Memory B cell (primary cell): ENCODE measurements around the gene TRABD2B.

Experiments
- ATAC-seq: fragments of 150-1000 bp; cut with Tn5 transposase; 2 replicates; pipeline ENCODE4 v1.10.0; 2021; ENCODE audit warnings: low read depth, mild to moderate bottlenecking, moderate library complexity
- DNase-seq, 2 donors: peaks; one replicate each; pipeline ENCODE4 v3.0.0; 2022; ENCODE audit warnings: low spot score in 2 of 2
- H3K27ac Mint-ChIP-seq: one replicate; pipeline ENCODE4 v1.8.0; 2022; ENCODE audit warnings: mild to moderate bottlenecking, moderate library complexity, mixed read lengths
- H3K27me3 Mint-ChIP-seq: one replicate; pipeline ENCODE4 v1.8.0; 2022; ENCODE audit warnings: mixed read lengths
- H3K36me3 Mint-ChIP-seq: one replicate; pipeline ENCODE4 v1.8.0; 2022; ENCODE audit warnings: mild to moderate bottlenecking, mixed read lengths
- H3K4me1 Mint-ChIP-seq: one replicate; pipeline ENCODE4 v1.8.0; 2022; ENCODE audit warnings: mixed read lengths
- H3K4me3 Mint-ChIP-seq: one replicate; pipeline ENCODE4 v1.8.0; 2022; ENCODE audit warnings: mild to moderate bottlenecking, moderate library complexity, mixed read lengths
- H3K9me3 Mint-ChIP-seq: one replicate; pipeline ENCODE4 v1.8.0; 2022; ENCODE audit warnings: mixed read lengths

The TRABD2B gene

GRCh38 chr1:47725511-47725991, 271.6 kb downstream of the TRABD2B start:
- H3K36me3 Mint-ChIP-seq, result no peaks in the 10 kb centered on the region
- peaks cover 22% of the 10 kb centered on the region for H3K27me3 Mint-ChIP-seq
- H3K4me3 Mint-ChIP-seq, result no peak overlapping the region
- ATAC-seq, result no peak
- H3K9me3 Mint-ChIP-seq, result no peaks in the 10 kb centered on the region
- peaks cover 7% of the 10 kb centered on the region for H3K4me1 Mint-ChIP-seq
- DNase-seq, result no peak
- H3K27ac Mint-ChIP-seq, result no peak overlapping the region

DNA sequence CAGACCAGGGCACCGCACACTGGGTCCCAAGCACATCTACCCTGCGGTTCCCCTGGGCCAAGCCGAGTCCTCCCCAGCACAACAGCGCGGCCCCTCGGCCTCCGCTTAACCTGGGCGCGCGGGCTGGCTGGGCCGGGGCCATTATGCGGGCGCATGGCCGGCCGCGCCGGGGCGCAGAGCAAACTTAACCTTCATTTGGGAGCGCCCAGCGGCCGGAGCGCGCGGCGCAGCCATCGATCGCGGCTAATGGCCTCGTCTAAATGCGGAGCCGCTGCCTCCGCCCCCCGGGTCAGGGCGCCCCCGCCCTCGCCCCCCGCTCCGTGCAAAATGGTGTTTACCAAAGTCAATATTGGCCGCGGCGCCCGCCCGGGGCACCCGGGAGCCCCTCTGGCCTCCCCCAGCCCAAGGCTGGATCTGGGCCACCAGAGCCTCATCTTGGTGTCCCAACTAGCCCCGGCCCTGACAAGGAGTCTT, 272.1 kb downstream of the TRABD2B start:
- Mint-ChIP-seq H3K36me3 (no peaks in the 10 kb centered on the region), H3K27me3 (peaks cover 23% of the 10 kb centered on the region), H3K9me3 (no peaks in the 10 kb centered on the region), H3K4me3 (no peak overlapping the region), H3K4me1 (peaks cover 7% of the 10 kb centered on the region), H3K27ac (no peak overlapping the region)
- ATAC-seq (no peak), DNase-seq (no peak)

- no peak overlapping the region for H3K27ac Mint-ChIP-seq
- no peaks in the 10 kb centered on the region for H3K36me3 Mint-ChIP-seq
- H3K9me3 Mint-ChIP-seq, result no peaks in the 10 kb centered on the region
- H3K4me3 Mint-ChIP-seq, result no peak overlapping the region
- peaks cover 7% of the 10 kb centered on the region for H3K4me1 Mint-ChIP-seq
- H3K27me3 Mint-ChIP-seq, result peaks cover 25% of the 10 kb centered on the region
- DNase-seq (no peak), ATAC-seq (no peak)
These were observed 272.7 kb downstream of the TRABD2B start for GRCh38 chr1:47724432-47724999.

DNA sequence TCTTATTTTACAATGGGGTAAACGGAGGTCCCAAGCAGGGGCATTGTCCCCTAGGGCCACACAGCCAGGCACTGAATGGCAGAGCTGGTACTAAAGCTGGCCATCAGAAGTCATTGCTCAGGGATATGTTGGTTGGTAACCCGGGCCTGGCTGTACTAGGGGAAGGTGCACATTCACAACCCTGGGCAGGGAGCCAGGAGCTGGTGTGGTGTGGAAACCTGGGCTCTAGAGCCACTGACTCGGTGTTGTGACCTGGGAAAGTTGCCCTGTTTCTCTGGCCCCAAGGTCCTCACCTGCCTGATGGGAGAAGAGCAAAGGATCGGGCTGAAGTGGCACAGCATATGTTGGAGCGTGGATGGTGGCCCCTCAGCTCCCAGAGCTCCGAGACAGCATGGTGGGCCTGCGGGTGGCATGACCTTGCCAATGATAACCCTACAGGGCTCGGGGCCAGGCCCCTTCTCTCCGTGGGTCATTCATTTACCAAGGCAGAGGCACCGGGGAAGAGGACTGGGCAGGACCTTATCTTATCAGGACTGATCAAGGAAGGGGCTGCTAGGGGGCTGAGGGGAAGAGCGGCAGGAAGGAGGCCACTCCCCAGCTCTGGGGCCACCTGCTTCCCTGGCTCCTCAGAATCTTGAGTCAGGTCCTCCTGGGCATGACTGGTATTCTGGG, 274.1 kb downstream of the TRABD2B start:
- no peak overlapping the region for H3K4me3 Mint-ChIP-seq
- no peaks in the 10 kb centered on the region for H3K36me3 Mint-ChIP-seq
- ATAC-seq (no peak), DNase-seq (no peak)
- H3K27ac Mint-ChIP-seq, result no peak overlapping the region
- H3K27me3 Mint-ChIP-seq, result peaks cover 28% of the 10 kb centered on the region
- no peaks in the 10 kb centered on the region for H3K9me3 Mint-ChIP-seq
- peaks cover 7% of the 10 kb centered on the region for H3K4me1 Mint-ChIP-seq

- Mint-ChIP-seq H3K27ac (no peak overlapping the region), H3K27me3 (peaks cover 27% of the 10 kb centered on the region), H3K4me1 (peaks cover 7% of the 10 kb centered on the region), H3K36me3 (no peaks in the 10 kb centered on the region), H3K9me3 (no peaks in the 10 kb centered on the region), H3K4me3 (no peak overlapping the region)
- no peak for DNase-seq
- no peak for ATAC-seq
These were observed 275.1 kb downstream of the TRABD2B start for GRCh38 chr1:47722101-47722500.

GRCh38 chr1:47720111-47720510, 277.1 kb downstream of the TRABD2B start:
- no peaks in the 10 kb centered on the region for H3K9me3 Mint-ChIP-seq
- no peaks in the 10 kb centered on the region for H3K36me3 Mint-ChIP-seq
- no peak overlapping the region for H3K27ac Mint-ChIP-seq
- DNase-seq (no peak), ATAC-seq (no peak)
- no peak overlapping the region for H3K4me3 Mint-ChIP-seq
- H3K27me3 Mint-ChIP-seq, result peaks cover 32% of the 10 kb centered on the region
- H3K4me1 Mint-ChIP-seq, result no peaks in the 10 kb centered on the region

GRCh38 chr1:47717341-47717740, 279.8 kb downstream of the TRABD2B start:
- Mint-ChIP-seq H3K4me1 (no peaks in the 10 kb centered on the region), H3K36me3 (no peaks in the 10 kb centered on the region), H3K4me3 (no peak overlapping the region), H3K27me3 (peaks cover 40% of the 10 kb centered on the region), H3K9me3 (no peaks in the 10 kb centered on the region), H3K27ac (no peak overlapping the region)
- ATAC-seq (no peak), DNase-seq (no peak)

DNA sequence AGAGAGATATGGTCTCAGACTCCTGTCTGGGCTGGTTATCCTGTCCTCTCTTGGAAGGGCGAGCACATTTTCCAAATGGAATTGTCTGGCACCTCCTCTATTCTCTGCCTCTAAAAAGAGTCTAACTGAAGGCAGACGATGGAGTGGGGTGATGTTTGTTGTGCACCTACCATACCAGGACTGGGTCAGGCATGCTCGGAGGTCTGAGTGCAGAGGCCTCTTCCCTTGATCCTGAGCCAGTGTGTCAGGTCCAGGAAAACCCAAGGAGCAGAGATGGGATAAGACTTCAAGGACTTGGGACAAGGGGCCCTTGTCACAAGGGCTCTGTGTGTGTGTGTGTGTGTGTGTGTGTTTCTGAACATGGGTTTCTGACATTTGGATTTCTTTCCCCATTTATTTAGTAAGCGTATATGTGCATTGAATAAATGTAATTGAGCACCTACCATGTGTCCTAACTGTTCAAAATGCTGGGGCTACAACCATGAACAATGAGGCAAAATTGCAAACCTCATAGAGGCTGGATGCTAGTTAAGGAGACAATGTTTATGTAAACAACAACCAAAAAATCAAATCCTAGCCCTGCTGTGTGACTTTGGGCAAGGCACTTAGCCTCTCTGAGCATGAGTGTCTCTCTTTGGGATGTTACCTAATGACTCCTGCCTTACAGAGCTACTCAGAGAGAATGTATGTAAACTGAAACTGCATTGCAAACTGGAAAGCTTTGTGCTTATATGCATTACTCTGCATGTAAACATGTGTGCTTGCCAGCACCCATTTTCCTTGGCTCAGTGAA, 283.0 kb downstream of the TRABD2B start:
- Mint-ChIP-seq H3K4me1 (no peaks in the 10 kb centered on the region), H3K27ac (no peak overlapping the region), H3K4me3 (no peak overlapping the region), H3K9me3 (no peaks in the 10 kb centered on the region), H3K36me3 (no peaks in the 10 kb centered on the region), H3K27me3 (peaks cover 26% of the 10 kb centered on the region)
- ATAC-seq (no peak), DNase-seq (no peak)

DNA sequence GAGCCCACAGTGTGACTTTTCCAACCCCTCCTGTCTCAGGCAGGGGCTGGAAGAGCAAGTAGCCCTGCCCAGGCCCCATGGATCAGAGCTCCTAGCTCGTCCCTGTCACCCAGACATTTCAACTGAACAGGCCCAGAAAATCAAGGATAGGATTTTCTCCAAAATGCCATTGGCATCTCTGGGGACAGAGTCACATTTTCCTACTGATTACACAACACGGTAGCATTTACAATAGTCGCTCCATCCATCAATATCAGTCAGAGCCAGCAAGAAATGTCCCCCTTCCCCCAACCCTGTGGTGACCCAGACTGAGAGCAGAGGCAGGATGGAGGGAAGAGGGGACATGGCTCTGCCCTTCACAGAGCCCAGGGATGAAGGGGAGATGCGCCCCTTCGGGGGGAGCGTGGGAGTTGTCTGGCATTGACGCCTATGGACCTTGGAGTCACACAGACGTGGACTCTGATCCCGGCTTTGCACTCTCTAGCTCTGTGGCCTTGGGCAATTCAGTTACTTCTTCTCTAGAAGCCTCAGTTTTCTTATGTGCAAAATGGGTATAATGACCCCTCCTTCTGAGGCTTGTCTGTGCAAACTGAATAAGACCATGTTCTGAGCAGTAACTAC, 283.7 kb downstream of the TRABD2B start:
- Mint-ChIP-seq H3K27ac (no peak overlapping the region), H3K4me3 (no peak overlapping the region), H3K27me3 (peaks cover 26% of the 10 kb centered on the region), H3K9me3 (no peaks in the 10 kb centered on the region), H3K4me1 (no peaks in the 10 kb centered on the region), H3K36me3 (no peaks in the 10 kb centered on the region)
- DNase-seq (no peak), ATAC-seq (no peak)

- ATAC-seq (no peak), DNase-seq (no peak)
- H3K27ac Mint-ChIP-seq, result no peak overlapping the region
- peaks cover 2% of the 10 kb centered on the region for H3K4me1 Mint-ChIP-seq
- no peak overlapping the region for H3K4me3 Mint-ChIP-seq
- H3K27me3 Mint-ChIP-seq, result peaks cover 30% of the 10 kb centered on the region
- H3K36me3 Mint-ChIP-seq, result no peaks in the 10 kb centered on the region
- H3K9me3 Mint-ChIP-seq, result no peaks in the 10 kb centered on the region
These were observed 284.4 kb downstream of the TRABD2B start for GRCh38 chr1:47712596-47713299.

DNA sequence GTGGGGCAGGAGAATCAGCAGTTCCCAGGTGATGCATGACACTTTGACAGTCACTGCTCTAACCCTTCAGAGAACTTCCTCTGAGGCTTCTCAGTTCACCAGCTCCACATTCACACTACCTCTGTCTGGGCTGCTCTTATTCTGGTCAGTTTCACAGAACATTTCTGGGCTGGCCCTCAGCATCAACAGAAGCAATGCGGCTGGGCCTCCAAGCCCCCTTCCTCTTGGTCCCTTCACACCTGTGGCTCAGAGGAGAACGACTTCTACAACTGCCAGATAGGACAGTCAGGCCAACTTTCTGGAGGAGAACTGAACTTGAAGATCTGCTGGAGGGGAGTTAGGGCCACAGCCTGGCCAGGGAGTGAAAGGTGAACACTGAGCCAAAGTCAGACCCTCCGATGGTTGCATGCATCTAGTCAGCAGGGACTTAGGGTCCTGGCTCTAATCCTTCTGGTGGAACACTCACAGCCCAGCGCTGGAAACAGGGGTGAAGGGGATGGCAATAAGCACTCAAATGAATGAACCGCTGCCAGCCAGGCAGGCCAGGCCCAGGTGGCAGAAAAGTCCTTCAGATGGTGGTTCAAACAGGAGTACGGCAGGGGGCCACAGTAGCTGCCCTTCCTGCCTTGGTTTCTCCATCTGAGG, 285.2 kb downstream of the TRABD2B start:
- no peaks in the 10 kb centered on the region for H3K9me3 Mint-ChIP-seq
- H3K36me3 Mint-ChIP-seq, result no peaks in the 10 kb centered on the region
- no peak overlapping the region for H3K27ac Mint-ChIP-seq
- ATAC-seq, result no peak
- peaks cover 28% of the 10 kb centered on the region for H3K27me3 Mint-ChIP-seq
- no peak overlapping the region for H3K4me3 Mint-ChIP-seq
- peaks cover 2% of the 10 kb centered on the region for H3K4me1 Mint-ChIP-seq
- DNase-seq, result no peak

DNA sequence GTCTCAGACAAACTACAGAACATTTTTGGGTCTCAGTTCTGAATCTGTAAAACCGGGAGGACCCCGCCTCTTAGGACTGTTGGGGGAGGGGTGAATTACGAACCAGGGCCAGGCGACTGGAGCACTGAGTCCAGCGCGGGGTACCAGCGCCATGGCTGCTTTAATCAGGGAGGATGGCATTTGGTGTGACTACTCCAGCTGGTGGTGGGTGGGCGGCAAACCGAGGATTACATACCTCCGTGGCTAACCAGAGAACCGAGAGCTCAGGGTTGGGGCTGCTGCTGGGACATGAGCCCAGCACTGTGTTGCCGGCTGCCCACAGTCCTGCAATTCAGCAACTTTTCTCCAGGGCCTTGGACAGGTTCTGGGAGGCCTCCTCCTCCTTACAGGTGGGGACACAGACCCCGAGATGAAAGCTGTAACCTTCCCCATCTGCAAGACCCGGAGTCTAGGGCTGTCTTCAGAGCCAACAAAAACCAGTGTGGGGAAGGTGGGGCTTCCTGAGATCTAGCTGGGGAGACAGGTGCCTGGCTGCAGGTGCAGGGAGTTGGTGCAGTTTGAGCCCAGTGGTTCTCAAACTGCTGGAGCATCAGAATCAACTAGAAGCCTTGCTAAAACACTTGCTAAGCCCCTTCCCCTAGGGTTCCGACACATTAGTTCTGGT, 285.9 kb downstream of the TRABD2B start:
- no peak for ATAC-seq
- Mint-ChIP-seq H3K27me3 (peaks cover 27% of the 10 kb centered on the region), H3K36me3 (no peaks in the 10 kb centered on the region), H3K4me1 (peaks cover 2% of the 10 kb centered on the region), H3K27ac (no peak overlapping the region), H3K4me3 (no peak overlapping the region), H3K9me3 (no peaks in the 10 kb centered on the region)
- no peak for DNase-seq
